T-helper 22 cell (primary cell): Measurements from ENCODE around the gene NUP214.
"Not testable (repeated sequence)": the region's sequence is repeated elsewhere in the genome, so short reads cannot be mapped to it uniquely, and the experiment has no call there.

ENCODE experiments used
- DNase-seq: peaks from one replicate; pipeline ENCODE4 v3.0.0-alpha.2; 2020; ENCODE audit warnings: low read depth

The NUP214 gene

GRCh38 chr9:131096269-131097125 lies 28.9 kb upstream of the NUP214 start, which contains the start of gene AIF1L:
Gene AIF1L (plus strand): TSS chr9:131096531. CDS start chr9:131096630, 99 bp downstream.
- DNase-seq = no peak

- no peak for DNase-seq
Observed at GRCh38 chr9:131097126-131097947, 28.0 kb upstream of the NUP214 start.

- DNase-seq = no peak
Observed at GRCh38 chr9:131097948-131098278, 27.5 kb upstream of the NUP214 start.

- DNase-seq = no peak
Observed at GRCh38 chr9:131098391-131099101, 26.8 kb upstream of the NUP214 start.

GRCh38 chr9:131099102-131099606 lies 26.2 kb upstream of the NUP214 start:
- no peak for DNase-seq

- not testable (repeated sequence) for DNase-seq
Observed at GRCh38 chr9:131099845-131100244, 25.5 kb upstream of the NUP214 start.

GRCh38 chr9:131100445-131100844 lies 24.9 kb upstream of the NUP214 start:
- DNase-seq = no peak

- DNase-seq = no peak
Observed at GRCh38 chr9:131101207-131101964, 24.0 kb upstream of the NUP214 start.

GRCh38 chr9:131103024-131103423 lies 22.4 kb upstream of the NUP214 start:
- DNase-seq = no peak

GRCh38 chr9:131103535-131103934 lies 21.9 kb upstream of the NUP214 start:
- DNase-seq = no peak

- no peak for DNase-seq
Observed at GRCh38 chr9:131104016-131104740, 21.2 kb upstream of the NUP214 start.

GRCh38 chr9:131105952-131106351 lies 19.4 kb upstream of the NUP214 start:
- no peak for DNase-seq

GRCh38 chr9:131107760-131108159 lies 17.6 kb upstream of the NUP214 start:
- DNase-seq = no peak

- no peak for DNase-seq
Observed at GRCh38 chr9:131111186-131111853, 14.1 kb upstream of the NUP214 start.

- no peak for DNase-seq
Observed at GRCh38 chr9:131111854-131112311, 13.5 kb upstream of the NUP214 start.

GRCh38 chr9:131112374-131113154 lies 12.8 kb upstream of the NUP214 start:
- no peak for DNase-seq

- DNase-seq = no peak
Observed at GRCh38 chr9:131113655-131114054, 11.7 kb upstream of the NUP214 start.

- DNase-seq = no peak
Observed at GRCh38 chr9:131114084-131114535, 11.3 kb upstream of the NUP214 start.

- not testable (repeated sequence) for DNase-seq
Observed at GRCh38 chr9:131115360-131115742, 10.0 kb upstream of the NUP214 start.
